B cell (primary cell): ENCODE results near the gene TBR1. TPM values are rescaled to one million over a fixed set of nuclear protein-coding genes. Genes with fewer than 3 reads are reported as not detected.

ENCODE experiments used
- ATAC-seq: fragments of 200-7000 bp; cut with Tn5 transposase; one replicate; pipeline ENCODE4 v1.10.0; 2021; ENCODE audit warnings: low read depth, mild to moderate bottlenecking, moderate number of reproducible peaks, moderate library complexity
- CTCF ChIA-PET: fragments of 350-600 bp; sonication (Branson Sonifier 250); formaldehyde crosslinking; loops from one replicate; lab custom pipeline; 2021; ENCODE audit warnings: antibody characterized with exemption, inconsistent platforms; lab: Charles Lee
- POLR2A ChIA-PET: fragments of 350-600 bp; sonication (Branson Sonifier 250); formaldehyde crosslinking; loops from one replicate; lab custom pipeline; 2021; ENCODE audit warnings: antibody characterized with exemption; lab: Charles Lee
- DNase-seq: peaks from one replicate; pipeline ENCODE4 v3.0.0; 2013
- H2AFZ ChIP-seq: 2 replicates; pipeline ENCODE4 v1.6.1; 2012; ENCODE audit warnings: mild to moderate bottlenecking, low read depth, low read length; ENCODE audit not compliant: insufficient read depth, poor library complexity, severe bottlenecking
- H3K27ac ChIP-seq, 2 donors: 1 replicate in 1 of 2; 2 replicates in 1 of 2; pipeline ENCODE4 v1.5.1; 2012 to 2013; ENCODE audit warnings: low read length in 2 of 2, mild to moderate bottlenecking in 2 of 2, moderate library complexity in 1 of 2
- H3K27me3 ChIP-seq, 4 experiments: fragments of 200-600 bp in 1 of 4; sonication (generic) in 1 of 4; replicated peaks in 1 of 4; 1 replicate in 2 of 4; 2 replicates in 2 of 4; pipeline versions ENCODE4 v1.6.1 to v1.7.0; 2013 to 2016; ENCODE audit warnings: low read length in 3 of 4, mild to moderate bottlenecking in 2 of 4, mixed read lengths in 1 of 4, moderate library complexity in 1 of 4; ENCODE audit not compliant: insufficient read depth in 4 of 4, control insufficient read depth in 3 of 4; ENCODE audit errors: control extremely low read depth in 1 of 4
- H3K36me3 ChIP-seq, 2 experiments: replicated peaks in 1 of 2; 1 replicate in 1 of 2; 2 replicates in 1 of 2; pipeline versions ENCODE4 v1.6.1 to v1.7.1; 2013; ENCODE audit warnings: low read length in 1 of 2; ENCODE audit not compliant: insufficient read depth in 2 of 2, control insufficient read depth in 1 of 2; ENCODE audit errors: control extremely low read depth in 1 of 2, extremely low read depth in 1 of 2
- H3K4me1 ChIP-seq, 2 donors: fragments of 200-600 bp in 1 of 2; sonication (generic) in 1 of 2; 1 replicate in 1 of 2; 2 replicates in 1 of 2; pipeline versions ENCODE4 v1.5.1 to v1.6.1; 2013 to 2017; ENCODE audit warnings: low read length in 2 of 2; ENCODE audit not compliant: control insufficient read depth in 2 of 2, insufficient read depth in 2 of 2
- H3K4me2 ChIP-seq: replicated peaks from 2 replicates; pipeline ENCODE3; 2012; ENCODE audit warnings: mild to moderate bottlenecking, low read depth, low read length; ENCODE audit not compliant: poor library complexity, severe bottlenecking
- H3K4me3 ChIP-seq, 5 experiments: fragments of 200-600 bp in 1 of 5; sonication (generic) in 1 of 5; 1 replicate in 3 of 5; 2 replicates in 2 of 5; pipeline versions ENCODE4 v1.5.1 to v1.7.0; 2011 to 2016; ENCODE audit warnings: low read length in 4 of 5, mild to moderate bottlenecking in 4 of 5, low read depth in 2 of 5, control low read depth in 1 of 5, moderate library complexity in 1 of 5; ENCODE audit not compliant: insufficient read depth in 1 of 5; ENCODE audit errors: control extremely low read depth in 1 of 5, extremely low read depth in 1 of 5
- H3K79me2 ChIP-seq: fragments of 200-600 bp; sonication (generic); one replicate; pipeline ENCODE4 v1.6.0; 2016; ENCODE audit warnings: low read length; ENCODE audit not compliant: control insufficient read depth, insufficient read depth
- H3K9ac ChIP-seq: fragments of 200-600 bp; sonication (generic); 2 replicates; pipeline ENCODE4 v1.6.1; 2017; ENCODE audit warnings: mild to moderate bottlenecking, low read length, moderate library complexity
- H3K9me3 ChIP-seq, 3 donors: one replicate each; pipeline versions ENCODE4 v1.6.1 to v1.7.1; 2013; ENCODE audit warnings: low read length in 2 of 3; ENCODE audit not compliant: control insufficient read depth in 2 of 3, insufficient read depth in 1 of 3; ENCODE audit errors: control extremely low read depth in 1 of 3
- H4K20me1 ChIP-seq: 2 replicates; pipeline ENCODE4 v1.6.0; 2012; ENCODE audit warnings: mild to moderate bottlenecking, low read length; ENCODE audit not compliant: insufficient read depth, control insufficient read depth, poor library complexity, severe bottlenecking
- H3K27ac Mint-ChIP-seq: one replicate; pipeline ENCODE4 v1.8.0; 2021; ENCODE audit warnings: mixed read lengths
- H3K27me3 Mint-ChIP-seq: one replicate; pipeline ENCODE4 v1.8.0; 2021; ENCODE audit warnings: mixed read lengths
- H3K4me1 Mint-ChIP-seq: one replicate; pipeline ENCODE4 v1.8.0; 2021; ENCODE audit warnings: mixed read lengths
- H3K4me3 Mint-ChIP-seq: one replicate; pipeline ENCODE4 v1.8.0; 2021; ENCODE audit warnings: mixed read lengths
- H3K9me3 Mint-ChIP-seq: one replicate; pipeline ENCODE4 v1.8.0; 2022; ENCODE audit warnings: mixed read lengths; ENCODE audit not compliant: insufficient read depth
- CTCF ChIP-seq: fragments of 200-600 bp; IDR thresholded peaks from one replicate; pipeline ENCODE4 v1.8.0; 2022; ENCODE audit warnings: antibody characterized with exemption, mild to moderate bottlenecking
- EZH2 ChIP-seq: IDR thresholded peaks from 2 replicates; pipeline ENCODE4 v1.6.1; 2012; ENCODE audit warnings: borderline replicate concordance, low read depth, mild to moderate bottlenecking, moderate library complexity, low read length; ENCODE audit not compliant: insufficient read depth, poor library complexity, severe bottlenecking
- WGBS: methylation state at CpG from one replicate; pipeline ENCODE4 v1.1.5; 2013; ENCODE audit warnings: missing lambda C conversion rate; ENCODE audit not compliant: insufficient coverage; 5-methylcytosine and 5-hydroxymethylcytosine counted together
- intact Hi-C: fragments of 100-400 bp; cut with micrococcal nuclease; formaldehyde crosslinking; loops from one replicate; pipeline ENCODE4 v1.10.0; 2022
- polyA plus RNA-seq: library from polyadenylated mRNA; depleted of rRNA; stranded (reverse); fragments of >200 nt; gene quantifications from 2 replicates; pipeline ENCODE4 v1.2.3, GENCODE V29; 2012
- total RNA-seq, 2 donors: library from RNA; stranded (reverse); fragments of 120-200 nt in 1 of 2; gene quantifications; 1 replicate in 1 of 2; 2 replicates in 1 of 2; pipeline versions ENCODE4 v1.2.3 to v1.2.4, GENCODE V29; 2013 to 2022

TBR1 gene
- total and polyA plus RNA-seq, 2 donors (not counting 1 experiment from before 2014, with no cell fraction given), result not detected

- Histone ChIP-seq H3K4me1 (no peaks in the 10 kb centered on the region), H3K9me3 (no peaks in the 10 kb centered on the region), H3K9ac (no peak overlapping the region), H2AFZ (no peak overlapping the region), H3K36me3 (peaks cover 4 to 29% of the 10 kb centered on the region in 2 experiments), H3K4me2 (no peak overlapping the region), H3K79me2 (no peaks in the 10 kb centered on the region), H4K20me1 (no peaks in the 10 kb centered on the region), H3K4me3 (no peak overlapping the region), H3K27me3 (no peaks in the 10 kb centered on the region), H3K27ac (no peak overlapping the region)
- ChIA-PET CTCF (no interaction called here), POLR2A (no interaction called here)
- no CpG with 5 or more reads among the region's 2 CpGs for WGBS
- no peaks in the 10 kb centered on the region for H3K9me3 Mint-ChIP-seq
- no peak for DNase-seq
- no peak overlapping the region for H3K27ac Mint-ChIP-seq
- H3K4me3 Mint-ChIP-seq, result no peak overlapping the region
- no peaks in the 10 kb centered on the region for H3K27me3 Mint-ChIP-seq
- no peaks in the 10 kb centered on the region for H3K4me1 Mint-ChIP-seq
- ATAC-seq, result no peak
- intact Hi-C loops, result no loop called here
- TF ChIP-seq EZH2 (no peak), CTCF (no peak)
Measured at GRCh38 chr2:161400076-161400475, 16.0 kb upstream of the TBR1 start.

DNA sequence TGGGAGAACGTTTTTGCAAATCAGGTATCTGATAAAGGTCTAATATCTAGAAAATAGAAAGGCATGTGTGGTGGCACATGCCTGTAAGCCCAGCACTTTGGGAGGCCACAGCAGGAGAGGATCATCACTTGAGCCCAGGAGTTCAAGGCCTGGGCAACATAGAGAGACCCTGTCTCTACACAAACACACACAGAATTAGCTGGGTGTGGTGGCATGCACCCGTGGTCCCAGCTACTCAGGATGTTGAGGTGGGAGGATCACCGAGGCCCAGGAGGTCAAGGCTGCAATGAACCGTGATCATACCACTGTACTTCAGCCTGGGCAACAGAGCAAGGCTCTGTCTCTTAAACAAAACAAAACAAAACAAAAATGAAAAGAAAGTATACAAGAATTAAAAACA, 13.8 kb upstream of the TBR1 start:
- Histone ChIP-seq H3K4me1 (no peaks in the 10 kb centered on the region), H4K20me1 (no peaks in the 10 kb centered on the region), H3K79me2 (no peaks in the 10 kb centered on the region), H2AFZ (no peak overlapping the region), H3K4me2 (no peak overlapping the region), H3K27ac (no peak overlapping the region), H3K9ac (no peak overlapping the region), H3K27me3 (no peaks in the 10 kb centered on the region), H3K36me3 (peaks cover 0 to 9% of the 10 kb centered on the region in 2 experiments), H3K9me3 (no peaks in the 10 kb centered on the region), H3K4me3 (no peak overlapping the region)
- intact Hi-C loops, result no loop called here
- TF ChIP-seq EZH2 (no peak), CTCF (no peak)
- ATAC-seq (no peak), DNase-seq (no peak)
- 69% methylated on average over 2 of the region's 4 CpGs for WGBS
- Mint-ChIP-seq H3K4me1 (no peaks in the 10 kb centered on the region), H3K27me3 (no peaks in the 10 kb centered on the region), H3K27ac (no peak overlapping the region), H3K9me3 (no peaks in the 10 kb centered on the region), H3K4me3 (no peak overlapping the region)
- POLR2A ChIA-PET, result no interaction called here
- CTCF ChIA-PET, result no interaction called here
